Right lobe of liver (tissue), 6 donors: Measurements from ENCODE around the gene TSR3. TPM values are rescaled to one million over a fixed set of nuclear protein-coding genes. Genes with fewer than 3 reads are reported as not detected.
A peak's percentile ranks its signal among the peaks of the same experiment; 100 is the strongest.

ENCODE experiments used
- ATAC-seq, 4 donors: fragments of 200-7000 bp; cut with Tn5 transposase; one replicate each; pipeline ENCODE4 v1.9.1; 2020; ENCODE audit warnings: mild to moderate bottlenecking in 4 of 4, moderate library complexity in 4 of 4
- DNase-seq, 3 donors: peaks; one replicate each; pipeline ENCODE4 v3.0.0-alpha.2; 2020
- H3K27ac ChIP-seq, 3 donors: fragments of 200-600 bp; one replicate each; pipeline ENCODE4 v1.8.0; 2022
- H3K27me3 ChIP-seq, 2 donors: fragments of 200-600 bp; one replicate each; pipeline ENCODE4 v1.8.0; 2022
- H3K36me3 ChIP-seq, 4 donors: fragments of 200-600 bp; sonication (generic) in 1 of 4; one replicate each; pipeline versions ENCODE4 v1.5.1 to v1.8.0; 2017 to 2022; ENCODE audit warnings: control low read depth in 1 of 4
- H3K4me1 ChIP-seq, 4 donors: fragments of 200-600 bp; sonication (generic) in 1 of 4; one replicate each; pipeline versions ENCODE4 v1.5.1 to v1.8.0; 2017 to 2022; ENCODE audit warnings: control low read depth in 1 of 4
- H3K4me3 ChIP-seq, 3 donors: fragments of 200-600 bp; one replicate each; pipeline ENCODE4 v1.8.0; 2022
- H3K9me3 ChIP-seq, 4 donors: fragments of 200-600 bp; sonication (generic) in 1 of 4; one replicate each; pipeline versions ENCODE4 v1.5.1 to v1.8.0; 2017 to 2022; ENCODE audit warnings: control low read depth in 1 of 4
- POLR2A ChIP-seq: fragments of 450-650 bp; IDR thresholded peaks from one replicate; pipeline ENCODE4 v1.6.1; 2017; ENCODE audit warnings: antibody characterized with exemption, mild to moderate bottlenecking
- WGBS: methylation state at CpG from one replicate; pipeline ENCODE4 v1.1.6; 2018; ENCODE audit warnings: low coverage, low lambda C conversion rate; ENCODE audit not compliant: insufficient coverage; ENCODE audit errors: missing lambda C conversion rate; 5-methylcytosine and 5-hydroxymethylcytosine counted together
- intact Hi-C, 2 donors: fragments of 100-400 bp; cut with DNase I; formaldehyde crosslinking; loops; one replicate each; pipeline versions ENCODE4 v1.11.2 to v1.14.1; 2022
- total RNA-seq, 6 experiments: library from RNA; depleted of rRNA in 2 of 6; stranded (reverse); fragments of >200 nt in 2 of 6; fragmentation: NEBNext Ultra II Directional in 3 of 6; extraction: Animal tissue kit (Norgen Biotek cat#: 25700) in 3 of 6; gene quantifications; one replicate each; pipeline versions ENCODE4 v1.1.0 to v1.2.4, GENCODE V29; 2016 to 2023
- TF ChIP-seq, protein P1 (sequence below), 4 donors: fragments of 200-600 bp in 3 of 4; fragments of 450-650 bp in 1 of 4; IDR thresholded peaks; one replicate each; pipeline versions ENCODE4 v1.5.1 to v1.8.0; 2016 to 2022; ENCODE audit warnings: antibody characterized with exemption in 4 of 4, mild to moderate bottlenecking in 2 of 4
- donor health status: DM: no; HTN: yes; CAD: no.
- donor health status: DM: no; HTN: no; CAD: no.
- donor health status: DM: no; HTN: no; CAD: no.
- donor health status: DM: no; HTN: yes; CAD: no.
- donor health status: DM: no; HTN: yes; CAD: no.

The TSR3 gene
- total RNA-seq, 6 experiments from 2014 or later, result 20.7 to 66.5 (median 24.5) TPM

DNA sequence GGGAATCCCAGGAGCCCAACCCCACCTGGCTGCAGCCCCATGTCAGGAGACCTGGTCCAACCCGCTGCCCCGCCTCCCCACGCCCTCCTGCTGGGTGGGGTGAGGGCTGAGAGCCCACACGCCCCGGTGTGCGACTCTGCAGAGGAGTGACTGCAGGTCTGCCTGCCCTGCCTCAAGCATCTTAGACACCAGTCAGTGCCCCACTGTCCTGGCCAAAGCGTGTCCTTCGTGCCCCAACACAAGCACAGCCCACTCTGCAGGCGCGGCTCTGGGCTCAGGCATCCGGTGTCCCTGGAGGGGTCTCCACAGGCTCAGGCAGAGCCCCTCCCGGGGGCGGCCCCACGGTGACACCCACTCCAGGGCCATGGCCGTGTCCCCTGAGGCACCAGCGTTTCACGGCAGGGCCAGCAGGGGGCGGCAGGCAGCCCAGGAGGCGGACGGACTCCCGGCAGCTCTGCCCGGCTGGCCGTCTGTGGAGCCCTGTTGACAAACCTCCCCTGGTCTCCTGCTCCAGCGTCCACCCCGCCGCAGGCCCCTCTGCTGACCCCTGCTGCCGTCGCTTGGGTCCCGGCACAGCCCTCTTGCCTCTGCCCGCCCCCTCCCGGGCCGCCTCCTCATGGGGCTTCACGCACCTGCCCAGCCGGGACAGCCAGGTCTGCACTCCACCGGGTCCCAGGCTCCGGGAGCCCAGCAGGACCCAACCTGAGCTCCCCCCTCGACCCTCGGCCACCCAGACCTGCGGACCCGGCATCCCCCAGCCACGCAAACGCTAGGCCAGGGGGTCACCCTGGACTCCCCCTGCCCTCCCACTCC is 50.8 kb downstream of the TSR3 start:
- H3K4me3 ChIP-seq, result peak overlapping the region in 2 of 3 donors; percentile 36 to 46

GRCh38 chr16:1299868-1300203 is 51.8 kb downstream of the TSR3 start:
- peaks cover 0 to 32% (median 14%) of the 10 kb centered on the region in 4 donors for H3K4me1 ChIP-seq
- no peaks in the 10 kb centered on the region for H3K36me3 ChIP-seq
- 32% methylated on average over 12 of the region's 12 CpGs for WGBS
- no peaks in the 10 kb centered on the region for H3K9me3 ChIP-seq
- ATAC-seq (peak; percentile 9 to 50 (median 22)), DNase-seq (no peak)
- intact Hi-C loops, result no loop called here
- H3K4me3 ChIP-seq, result peak overlapping the region; percentile 16 to 57 (median 46)
- H3K27ac ChIP-seq, result peak overlapping the region; percentile 51 to 88 (median 63)
- no peaks in the 10 kb centered on the region for H3K27me3 ChIP-seq
- TF ChIP-seq, protein P1, sequence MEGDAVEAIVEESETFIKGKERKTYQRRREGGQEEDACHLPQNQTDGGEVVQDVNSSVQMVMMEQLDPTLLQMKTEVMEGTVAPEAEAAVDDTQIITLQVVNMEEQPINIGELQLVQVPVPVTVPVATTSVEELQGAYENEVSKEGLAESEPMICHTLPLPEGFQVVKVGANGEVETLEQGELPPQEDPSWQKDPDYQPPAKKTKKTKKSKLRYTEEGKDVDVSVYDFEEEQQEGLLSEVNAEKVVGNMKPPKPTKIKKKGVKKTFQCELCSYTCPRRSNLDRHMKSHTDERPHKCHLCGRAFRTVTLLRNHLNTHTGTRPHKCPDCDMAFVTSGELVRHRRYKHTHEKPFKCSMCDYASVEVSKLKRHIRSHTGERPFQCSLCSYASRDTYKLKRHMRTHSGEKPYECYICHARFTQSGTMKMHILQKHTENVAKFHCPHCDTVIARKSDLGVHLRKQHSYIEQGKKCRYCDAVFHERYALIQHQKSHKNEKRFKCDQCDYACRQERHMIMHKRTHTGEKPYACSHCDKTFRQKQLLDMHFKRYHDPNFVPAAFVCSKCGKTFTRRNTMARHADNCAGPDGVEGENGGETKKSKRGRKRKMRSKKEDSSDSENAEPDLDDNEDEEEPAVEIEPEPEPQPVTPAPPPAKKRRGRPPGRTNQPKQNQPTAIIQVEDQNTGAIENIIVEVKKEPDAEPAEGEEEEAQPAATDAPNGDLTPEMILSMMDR (IDR thresholded peaks at IDR 0.05), result no peak
- TF ChIP-seq POLR2A, result no peak

More for the DNA sequence above, 50.8 kb downstream of the TSR3 start:
- Histone ChIP-seq H3K9me3 (no peaks in the 10 kb centered on the region), H3K27ac (peak overlapping the region in 2 of 3 donors; percentile 63 to 88), H3K36me3 (no peaks in the 10 kb centered on the region), H3K27me3 (no peaks in the 10 kb centered on the region), H3K4me1 (peaks cover 0 to 32% (median 14%) of the 10 kb centered on the region in 4 donors)
- peak; percentile 80 to 83 (median 81) for DNase-seq
- TF ChIP-seq, protein P1 (IDR thresholded peaks at IDR 0.05), result peak; percentile 82 to 98 (median 90)
- no peak for TF ChIP-seq POLR2A
- 15% methylated on average over 4 of the region's 42 CpGs for WGBS
- ATAC-seq, result peak; percentile 60 to 78 (median 74)
- intact Hi-C loops, result no loop called here

Other genes starting within 250 kb of the TSR3 start
- gene CACNA1H, start 198.8 kb downstream of the TSR3 start, total RNA-seq, result 10 to 100 TPM in 1 of 6 experiments, 1 to 10 TPM in 3, under 1 TPM in 2; 0.56 to 14.0 (median 5.0) TPM
- under 1 TPM in 3 of 6 experiments, not detected in 3; 0.20 to 0.43 (median 0.43) TPM for gene TPSG1, start 126.6 kb downstream of the TSR3 start, total RNA-seq
- gene TPSB2, start 121.7 kb downstream of the TSR3 start, total RNA-seq, result 1 to 10 TPM in 2 of 6 experiments, under 1 TPM in 2, not detected in 2; 0.24 to 1.6 (median 0.83) TPM
- gene TPSAB1, start 111.2 kb downstream of the TSR3 start, total RNA-seq, result 1 to 10 TPM in 1 of 6 experiments, under 1 TPM in 4, not detected in 1; 0.39 to 1.1 (median 0.81) TPM
- not detected for gene TPSD1, start 95.8 kb downstream of the TSR3 start, total RNA-seq
- gene UBE2I, start 42.2 kb downstream of the TSR3 start, total RNA-seq, result 10 to 100 TPM; 25.0 to 48.0 (median 39.3) TPM
- gene BAIAP3, start 18.2 kb downstream of the TSR3 start, total RNA-seq, result 1 to 10 TPM; 5.4 to 7.6 (median 5.8) TPM
- 10 to 100 TPM; 44.3 to 72.8 (median 63.0) TPM for gene GNPTG, start 53 bp upstream of the TSR3 start, total RNA-seq
- gene UNKL, start 62.8 kb upstream of the TSR3 start, total RNA-seq, result 10 to 100 TPM in 4 of 6 experiments, 1 to 10 TPM in 2; 9.0 to 14.2 (median 12.0) TPM
- gene UQCC4, start 68.9 kb upstream of the TSR3 start, total RNA-seq, result 10 to 100 TPM in 1 of 6 experiments, 1 to 10 TPM in 5; 5.6 to 11.5 (median 6.0) TPM
- gene PERCC1, start 79.2 kb upstream of the TSR3 start, total RNA-seq, result not detected
- gene CCDC154, start 92.7 kb upstream of the TSR3 start, total RNA-seq, result 1 to 10 TPM in 2 of 6 experiments, under 1 TPM in 3, not detected in 1; 0.25 to 1.7 (median 0.79) TPM
- gene CLCN7, start 123.2 kb upstream of the TSR3 start, total RNA-seq, result 10 to 100 TPM; 36.0 to 50.8 (median 40.8) TPM
- not detected for gene PTX4, start 137.1 kb upstream of the TSR3 start, total RNA-seq
- gene TELO2, start 141.5 kb upstream of the TSR3 start, total RNA-seq, result 10 to 100 TPM in 5 of 6 experiments, 1 to 10 TPM in 1; 9.5 to 31.0 (median 20.8) TPM
- gene TMEM204, start 181.8 kb upstream of the TSR3 start, total RNA-seq, result 10 to 100 TPM in 2 of 6 experiments, 1 to 10 TPM in 4; 4.7 to 18.7 (median 8.9) TPM